ENCODE data around the gene ADAMTS20.

Gene ADAMTS20

GRCh38 chr12:43551971-43552559, at the start of gene ADAMTS20:
TSS of gene ADAMTS20 (minus strand) at chr12:43552203. CDS start at chr12:43551921, 282 bp downstream.
- TF ChIP-seq CTCF (IDR thresholded peaks at IDR 0.05; ENCODE audit: borderline replicate concordance, insufficient read depth, low read depth, low read length): no peak
- no peak within 1 kb of the TSS for H3K4me3 ChIP-seq (ENCODE audit: low read depth, low read length)

GRCh38 chr12:43599708-43600107, 47.7 kb upstream of the ADAMTS20 start:
- no peak for TF ChIP-seq CTCF (IDR thresholded peaks at IDR 0.05; ENCODE audit: borderline replicate concordance, insufficient read depth, low read depth, low read length)
- no peak overlapping the region for H3K4me3 ChIP-seq (ENCODE audit: low read depth, low read length)

- H3K4me3 ChIP-seq (ENCODE audit: low read depth, low read length): no peak overlapping the region
- TF ChIP-seq CTCF (IDR thresholded peaks at IDR 0.05; ENCODE audit: borderline replicate concordance, insufficient read depth, low read depth, low read length): no peak
Observed at GRCh38 chr12:43599066-43599465, 47.1 kb upstream of the ADAMTS20 start.

GRCh38 chr12:43590307-43590706, 38.3 kb upstream of the ADAMTS20 start:
- TF ChIP-seq CTCF (IDR thresholded peaks at IDR 0.05; ENCODE audit: borderline replicate concordance, insufficient read depth, low read depth, low read length): no peak

GRCh38 chr12:43586646-43587245, 34.7 kb upstream of the ADAMTS20 start:
- H3K4me3 ChIP-seq (ENCODE audit: low read depth, low read length): no peak overlapping the region
- TF ChIP-seq CTCF (IDR thresholded peaks at IDR 0.05; ENCODE audit: borderline replicate concordance, insufficient read depth, low read depth, low read length): no peak

More at GRCh38 chr12:43590307-43590706, 38.3 kb upstream of the ADAMTS20 start:
- no peak overlapping the region for H3K4me3 ChIP-seq (ENCODE audit: low read depth, low read length)

- no peak for TF ChIP-seq CTCF (IDR thresholded peaks at IDR 0.05; ENCODE audit: borderline replicate concordance, insufficient read depth, low read depth, low read length)
- H3K4me3 ChIP-seq (ENCODE audit: low read depth, low read length): no peak overlapping the region
Observed at GRCh38 chr12:43585676-43586075, 33.7 kb upstream of the ADAMTS20 start.

GRCh38 chr12:43580601-43581000, 28.6 kb upstream of the ADAMTS20 start:
- no peak for TF ChIP-seq CTCF (IDR thresholded peaks at IDR 0.05; ENCODE audit: borderline replicate concordance, insufficient read depth, low read depth, low read length)
- no peak overlapping the region for H3K4me3 ChIP-seq (ENCODE audit: low read depth, low read length)

Data from GM12875 (cell line).